GM21786 (cell line): ENCODE results near the gene SHC3.

Source experiments
- ATAC-seq: cut with Tn5 transposase; IDR thresholded peaks from one replicate; pipeline ENCODE4 v1.9.1; 2021; ENCODE audit not compliant: unreplicated experiment

Gene SHC3

DNA sequence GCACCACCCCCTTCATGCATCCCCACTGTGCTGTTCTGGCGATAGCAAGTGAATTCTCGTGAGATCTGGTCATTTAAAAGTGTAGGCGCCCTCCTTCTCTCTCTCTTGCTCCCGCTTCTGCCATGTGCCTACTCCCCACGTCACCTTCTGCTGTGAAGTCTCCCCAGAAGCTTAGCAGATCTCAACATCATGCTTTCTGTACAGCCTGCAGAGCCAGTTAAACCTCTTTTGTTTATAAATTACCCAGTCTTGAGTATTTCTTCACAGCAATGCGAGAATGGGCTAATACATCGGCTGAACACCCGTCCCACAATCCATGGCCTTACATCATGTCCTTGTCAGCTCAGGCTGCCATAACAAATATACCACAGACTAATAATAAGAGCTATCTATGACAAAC is 17.4 kb downstream of the SHC3 start:
- ATAC-seq: no peak

GRCh38 chr9:89160806-89161205 is 17.8 kb downstream of the SHC3 start:
- ATAC-seq: no peak

DNA sequence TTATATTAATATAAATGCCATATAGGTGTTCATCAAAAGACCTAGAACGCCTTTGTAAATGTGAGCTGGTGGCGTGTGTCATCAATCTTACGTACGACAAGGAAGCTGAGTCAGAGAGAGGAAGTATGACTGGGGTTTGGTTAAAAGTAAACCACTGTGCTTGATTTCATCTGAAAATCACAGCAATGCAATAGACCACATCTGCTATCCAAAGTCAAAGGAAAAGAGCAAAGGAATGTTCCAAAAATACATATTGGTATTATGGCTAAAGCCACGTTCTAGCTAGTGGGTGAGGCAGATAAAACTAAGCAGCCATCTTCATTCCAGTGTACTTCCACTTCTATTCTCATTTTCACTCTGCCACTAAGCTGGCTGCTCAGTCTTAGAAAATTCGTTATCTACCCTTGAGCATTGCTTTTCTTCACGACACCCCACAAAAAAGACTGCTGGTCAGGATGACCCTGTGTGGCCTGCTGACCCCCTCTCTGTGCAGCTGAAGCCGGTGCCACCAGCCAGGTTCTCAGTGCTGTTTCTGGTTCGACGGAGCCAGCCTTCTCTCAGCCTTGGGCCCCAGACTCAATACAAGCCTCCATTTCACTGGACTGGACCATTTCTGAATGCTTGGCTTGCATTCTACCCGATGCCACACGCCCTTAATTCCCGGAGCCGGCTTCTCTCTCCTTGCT is 23.8 kb downstream of the SHC3 start:
- ATAC-seq: no peak

DNA sequence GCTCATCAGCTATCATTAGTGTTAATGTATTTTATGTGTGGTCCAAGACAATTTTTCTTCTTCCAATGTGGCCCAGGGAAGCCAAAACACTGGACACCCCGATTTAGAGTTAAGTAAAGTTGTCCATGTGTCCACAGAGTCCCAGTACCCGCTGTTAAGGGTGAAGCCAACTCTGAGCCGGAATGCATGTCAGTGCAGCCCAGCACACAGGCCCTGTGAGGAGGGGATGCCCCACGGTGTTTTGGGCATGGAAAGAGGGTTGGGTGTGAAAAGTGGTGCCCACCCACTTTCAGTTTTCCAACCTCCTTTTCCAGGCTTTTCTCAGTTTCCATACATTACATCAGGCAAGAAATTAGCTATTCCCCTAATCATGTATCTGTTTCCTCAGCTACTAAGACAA is 24.4 kb downstream of the SHC3 start:
- no peak for ATAC-seq

DNA sequence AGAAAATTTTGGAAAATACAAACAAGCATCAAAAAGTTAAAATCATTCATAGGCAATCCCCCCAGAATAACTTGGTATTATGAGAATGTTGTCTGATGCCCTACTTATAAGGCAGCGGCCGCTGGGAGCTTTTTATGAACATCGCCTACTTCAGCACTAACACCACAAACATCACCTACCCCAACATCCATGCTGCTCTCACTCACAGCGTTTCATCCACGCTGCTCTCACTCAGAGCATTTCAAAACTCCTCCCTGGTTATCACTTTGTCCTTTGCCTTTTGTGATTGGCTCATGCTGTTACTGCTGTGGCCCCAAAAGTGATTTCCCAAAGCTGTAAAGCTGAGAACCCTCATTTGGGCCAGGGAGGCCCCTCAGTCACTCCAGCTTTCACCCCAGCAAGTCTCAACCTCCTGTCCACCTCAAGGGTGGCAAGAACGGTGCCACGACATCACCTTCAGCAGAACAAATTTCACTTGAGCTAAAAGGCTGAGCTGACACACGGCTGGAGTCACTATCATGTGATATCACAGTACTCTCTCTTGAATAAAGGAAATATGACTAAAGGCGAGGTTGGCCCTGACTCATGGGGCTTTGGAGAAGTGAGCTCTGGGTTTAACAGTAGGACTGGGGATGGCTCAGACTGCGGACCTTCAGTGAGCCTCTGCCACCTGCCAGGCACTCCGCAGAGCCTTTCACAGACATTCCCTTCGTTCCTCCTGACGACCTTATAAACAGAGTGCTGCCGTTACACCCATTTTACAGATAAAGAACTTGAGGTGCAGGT is 25.2 kb downstream of the SHC3 start:
- ATAC-seq: no peak

GRCh38 chr9:89149726-89150125 is 28.9 kb downstream of the SHC3 start:
- ATAC-seq: no peak

DNA sequence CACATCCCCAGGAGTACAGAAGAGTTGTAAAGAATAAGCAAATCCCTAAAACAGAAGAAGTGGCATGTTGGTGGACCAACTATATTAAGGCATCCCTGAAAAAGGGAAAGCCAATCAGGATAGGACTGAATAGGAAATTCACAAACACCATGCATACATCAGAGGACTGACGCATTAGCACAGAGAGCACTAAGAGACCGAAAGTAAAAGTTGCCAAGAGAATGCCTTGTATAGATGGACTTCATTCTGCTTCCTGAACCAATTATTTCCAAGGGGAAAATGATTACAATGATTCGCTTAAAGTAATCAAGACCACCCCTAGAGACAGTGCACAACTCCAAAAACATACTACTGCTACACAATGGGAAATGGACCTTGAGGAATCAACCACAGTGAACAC is 33.5 kb downstream of the SHC3 start:
- no peak for ATAC-seq

DNA sequence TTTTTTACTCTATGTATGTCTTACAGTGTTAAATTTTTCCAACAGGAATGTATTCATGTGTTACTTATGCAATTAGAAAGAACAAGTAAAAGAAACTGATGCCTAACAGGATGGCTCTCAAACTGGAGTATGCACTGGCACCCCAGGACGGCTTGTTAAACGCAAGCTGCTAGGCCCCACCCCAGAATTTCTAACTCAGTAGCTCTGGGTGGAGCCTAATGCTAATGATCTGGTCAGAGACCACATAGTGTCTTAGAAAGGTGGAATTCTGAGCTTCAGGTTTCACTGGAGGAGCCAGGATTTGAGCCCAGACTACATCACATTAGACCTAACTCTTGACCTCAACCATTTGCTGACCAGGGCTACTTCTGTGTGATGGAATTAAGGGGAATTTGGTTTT is 34.4 kb downstream of the SHC3 start:
- no peak for ATAC-seq

- ATAC-seq: no peak
Measured at GRCh38 chr9:89143266-89143665, 35.4 kb downstream of the SHC3 start.

DNA sequence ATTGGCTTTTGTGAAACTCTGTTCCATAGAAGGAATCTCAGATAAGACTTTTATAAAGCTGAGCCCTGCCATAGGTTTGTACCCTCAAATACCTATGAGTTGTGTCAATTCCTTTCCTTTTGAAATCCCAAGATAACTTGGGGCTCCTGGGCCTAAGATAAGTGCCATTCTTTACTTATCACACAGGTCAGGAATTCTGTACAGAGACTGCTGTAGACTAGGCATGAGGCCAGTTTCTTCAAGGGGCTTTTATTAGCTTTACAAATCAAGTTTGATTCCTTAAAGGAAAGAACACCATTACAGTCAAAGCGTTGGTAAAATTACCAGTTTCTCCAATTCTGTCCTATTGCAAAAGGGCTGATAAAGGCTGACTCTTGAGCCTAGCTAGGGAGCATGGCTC is 39.2 kb downstream of the SHC3 start:
- ATAC-seq: no peak

DNA sequence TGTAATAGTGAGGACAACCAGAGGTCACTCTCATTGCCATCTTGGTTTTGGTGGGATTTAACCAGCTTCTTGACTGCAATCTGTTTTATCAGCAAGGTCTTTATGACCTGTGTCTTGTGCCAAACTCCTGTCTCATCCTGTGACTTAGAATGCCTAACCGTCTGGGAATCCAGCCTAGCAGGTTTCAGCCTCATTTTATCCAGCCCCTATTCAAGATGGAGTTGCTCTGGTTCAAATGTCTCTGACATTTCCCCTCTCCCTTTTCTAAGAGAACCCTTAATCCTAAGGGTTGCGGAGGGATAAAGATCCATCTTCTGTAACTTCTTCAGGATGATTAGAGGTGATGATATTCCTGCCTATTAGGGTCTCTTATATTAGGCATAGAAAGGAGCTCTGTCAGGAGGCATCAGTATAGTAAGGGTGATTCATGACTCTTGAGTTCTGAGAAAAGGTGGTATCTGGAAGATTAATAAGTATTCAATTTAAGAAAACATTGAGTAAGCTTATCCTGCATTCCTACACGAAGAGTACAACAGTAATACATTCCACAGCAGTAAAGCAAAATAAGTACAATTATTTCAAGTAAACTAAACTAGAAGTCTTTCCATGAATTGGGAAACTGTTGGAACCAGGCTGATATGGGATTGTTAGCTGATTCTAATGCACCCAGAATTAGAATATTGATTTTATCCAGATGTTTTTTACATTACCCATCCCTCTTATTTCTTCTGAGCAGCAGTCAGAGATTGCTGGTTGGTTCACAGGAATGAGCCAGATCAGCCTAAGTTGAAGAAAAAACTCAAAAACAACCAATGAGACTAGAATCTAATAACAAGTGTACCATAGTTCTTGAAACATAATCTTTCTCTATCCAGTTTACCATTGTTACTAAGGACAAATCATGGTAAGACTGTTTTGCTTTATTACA is 39.9 kb downstream of the SHC3 start:
- ATAC-seq: no peak

- no peak for ATAC-seq
Measured at GRCh38 chr9:89137542-89138462, 40.8 kb downstream of the SHC3 start.

DNA sequence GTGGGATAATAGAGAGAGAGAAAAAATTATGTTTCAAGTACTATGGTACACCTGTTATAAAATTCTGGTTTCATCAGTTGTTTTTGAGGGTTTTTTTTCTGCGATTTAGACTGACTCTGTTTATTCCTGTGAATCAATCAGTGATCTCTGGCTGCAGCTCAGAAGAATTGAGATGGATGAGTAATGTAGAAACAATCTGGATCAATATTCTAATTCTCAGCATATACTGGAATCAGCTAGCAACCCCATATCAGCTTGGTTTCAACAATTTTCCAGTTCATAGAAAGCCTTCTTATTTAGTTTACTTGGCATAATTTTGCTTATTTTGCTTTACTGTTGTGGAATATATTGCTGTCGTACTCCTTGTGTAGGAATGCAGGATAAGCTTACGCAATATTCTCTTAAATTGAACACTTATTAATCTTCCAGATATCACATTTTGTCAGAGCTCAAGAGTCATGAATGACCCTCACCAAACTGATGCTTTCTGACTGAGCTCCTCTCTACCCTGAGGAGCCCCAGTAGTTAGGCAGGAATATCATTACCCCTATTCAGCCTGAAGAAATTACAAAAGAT is 42.9 kb downstream of the SHC3 start:
- no peak for ATAC-seq

- ATAC-seq: no peak
Measured at GRCh38 chr9:89134709-89135108, 43.9 kb downstream of the SHC3 start.

GRCh38 chr9:89122949-89123348 is 55.7 kb downstream of the SHC3 start:
- ATAC-seq: no peak

DNA sequence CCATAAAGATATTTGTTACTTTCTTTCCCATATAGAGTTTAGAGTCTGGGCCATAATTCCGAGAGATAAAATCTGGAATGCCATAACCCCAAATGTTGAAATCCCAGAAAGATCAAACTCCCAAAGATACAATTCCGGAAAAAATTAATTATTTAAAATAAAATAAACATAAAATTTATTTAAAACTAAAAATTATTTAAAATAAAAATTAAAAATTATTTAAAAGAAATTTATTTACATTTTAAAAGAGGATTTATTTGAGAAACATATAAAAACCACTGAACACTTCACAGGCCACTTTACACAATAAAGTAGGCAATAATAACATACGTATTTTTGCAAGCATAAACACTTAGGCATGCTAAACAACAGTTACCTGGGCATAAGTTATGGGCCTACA is 57.9 kb downstream of the SHC3 start:
- no peak for ATAC-seq

DNA sequence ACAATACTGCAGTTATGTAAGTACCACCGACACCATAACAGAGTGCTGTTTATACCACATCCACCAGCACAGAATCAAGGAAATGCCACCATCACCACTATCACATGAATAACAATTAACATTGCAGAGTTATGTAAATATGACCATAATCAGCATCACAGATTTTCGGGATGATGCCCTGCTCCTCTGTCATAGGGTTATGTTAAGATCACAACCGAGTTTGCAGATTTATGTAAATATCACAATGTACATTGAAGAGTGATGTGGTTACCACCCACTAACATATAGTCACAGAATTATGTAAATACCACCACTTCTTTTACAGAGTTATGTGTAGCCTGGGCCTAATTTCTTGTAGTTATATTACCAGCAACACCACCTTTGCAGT is 61.8 kb downstream of the SHC3 start:
- ATAC-seq: no peak

DNA sequence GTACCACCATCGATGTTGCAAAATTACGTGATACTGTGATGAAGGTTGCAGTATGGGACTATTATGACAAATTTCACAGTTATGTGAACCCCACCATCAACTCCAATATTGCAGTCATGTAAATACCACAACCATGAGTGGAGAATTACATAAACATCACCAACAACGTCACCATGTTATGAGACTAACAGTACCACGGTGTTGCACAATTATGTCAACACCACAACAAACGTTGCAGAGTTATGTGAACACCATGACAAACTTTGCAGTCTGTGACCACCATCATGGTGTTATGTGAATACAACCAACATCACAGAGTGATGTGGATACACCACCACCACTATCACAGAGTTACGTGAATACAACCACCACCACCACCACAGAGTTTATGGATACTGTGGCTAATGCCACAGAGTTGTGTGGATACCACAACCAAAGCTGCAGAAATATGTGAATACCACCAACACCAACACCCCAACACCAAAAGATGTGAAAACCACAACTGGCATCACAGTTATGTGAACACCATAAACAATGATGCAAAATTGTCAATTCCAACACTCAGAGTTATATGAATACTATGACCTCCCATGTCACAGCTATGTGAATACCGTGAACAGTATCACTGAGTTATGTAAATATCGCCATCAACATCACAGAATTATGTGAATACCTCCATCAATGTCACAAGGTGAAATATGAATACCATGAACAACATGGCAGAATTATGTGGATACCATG is 62.4 kb downstream of the SHC3 start:
- no peak for ATAC-seq

DNA sequence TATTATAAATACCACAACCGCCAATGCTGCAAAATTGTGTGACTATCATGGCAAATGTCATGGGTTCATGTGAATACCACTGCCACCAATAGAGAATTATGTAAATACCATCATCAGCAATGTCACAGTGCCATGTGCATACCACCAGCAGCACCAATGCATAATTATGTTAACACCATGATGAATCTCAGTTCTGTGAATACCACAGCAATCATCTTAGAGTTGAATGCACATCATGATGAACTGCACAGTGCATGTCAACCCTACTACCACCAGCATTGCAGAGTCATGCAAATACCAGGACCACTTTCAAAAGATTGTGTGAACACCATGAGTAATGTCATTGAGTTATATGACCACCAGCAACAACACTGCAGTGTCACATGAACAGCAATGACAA is 63.2 kb downstream of the SHC3 start:
- ATAC-seq: no peak

DNA sequence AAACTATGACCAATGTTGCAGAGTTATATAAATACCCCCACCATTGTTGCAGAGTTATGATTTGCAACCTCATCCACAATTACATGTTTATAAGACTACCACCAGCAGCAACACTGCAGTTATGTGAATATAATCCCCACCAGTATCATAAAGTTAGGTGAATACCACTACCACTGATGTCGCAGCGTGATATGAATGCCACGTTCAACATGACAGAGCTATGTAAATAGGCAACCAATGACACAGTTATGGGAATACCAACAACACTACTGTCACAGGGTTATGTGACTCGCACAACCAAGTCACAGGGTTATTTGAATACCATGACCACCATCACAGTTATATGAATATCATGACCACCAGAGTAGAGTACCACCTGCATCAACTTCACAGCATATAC is 63.9 kb downstream of the SHC3 start:
- ATAC-seq: no peak
